ENCODE results near the gene CAPN10.

- TF ChIP-seq YY1 (IDR thresholded peaks at IDR 0.05; ENCODE audit: insufficient read depth, insufficient read length) (no peak), SUZ12 (IDR thresholded peaks at IDR 0.05; ENCODE audit: extremely low read depth, insufficient read depth, insufficient read length) (no peak), ZNF274 (IDR thresholded peaks at IDR 0.05; ENCODE audit: low read depth, low read length) (no peak)
These were observed 28.7 kb upstream of the CAPN10 start, which contains the start of gene ANKMY1 for GRCh38 chr2:240557808-240558207.

Measured in NT2/D1 (cell line).